GM21390 (cell line): ENCODE data around the gene SLC4A8.
"Not testable (repeated sequence)": the region's sequence is repeated elsewhere in the genome, so short reads cannot be mapped to it uniquely, and the experiment has no call there.

Experiments used
- ATAC-seq: cut with Tn5 transposase; IDR thresholded peaks from one replicate; pipeline ENCODE4 v1.9.1; 2021; ENCODE audit not compliant: unreplicated experiment

The SLC4A8 gene

DNA sequence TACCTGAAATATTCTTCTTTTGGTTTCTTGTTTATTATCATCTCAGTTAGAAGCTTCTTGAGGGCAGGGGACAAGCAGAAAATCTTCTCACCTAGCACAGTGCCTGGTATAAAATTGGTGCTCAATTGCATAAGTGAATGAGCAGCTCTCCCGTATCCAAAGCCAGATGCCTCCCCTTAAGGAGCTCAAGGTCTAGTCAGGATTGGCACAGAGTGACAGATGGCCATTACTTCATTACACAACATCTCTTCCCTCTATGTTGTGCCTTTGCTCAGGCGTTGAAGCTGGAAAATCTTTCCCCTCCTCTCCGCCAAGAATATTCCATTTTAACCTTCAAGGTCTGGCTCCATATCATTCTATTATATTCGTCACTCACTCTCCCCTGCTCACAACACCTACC lies 3.6 kb downstream of the SLC4A8 start:
- no peak for ATAC-seq

DNA sequence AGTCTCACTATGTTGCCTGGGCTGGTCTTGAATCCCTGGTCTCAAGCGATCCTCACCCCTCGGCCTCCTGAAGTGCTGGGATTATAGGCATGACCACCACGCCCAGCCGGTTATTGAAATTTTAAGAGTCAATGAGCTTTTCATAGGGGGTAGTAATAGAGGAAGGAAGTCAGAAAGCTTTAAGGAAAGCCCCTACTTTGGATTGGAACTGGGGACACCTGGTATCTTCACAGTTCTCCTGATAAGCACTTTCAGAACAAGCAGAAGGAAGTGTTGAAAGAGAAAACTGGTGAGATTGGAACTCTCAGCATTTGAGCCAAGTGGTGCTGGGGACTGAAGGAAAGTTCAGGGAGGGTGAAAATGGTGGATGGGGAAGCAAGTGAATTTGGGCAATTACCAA lies 5.1 kb downstream of the SLC4A8 start:
- ATAC-seq: no peak

DNA sequence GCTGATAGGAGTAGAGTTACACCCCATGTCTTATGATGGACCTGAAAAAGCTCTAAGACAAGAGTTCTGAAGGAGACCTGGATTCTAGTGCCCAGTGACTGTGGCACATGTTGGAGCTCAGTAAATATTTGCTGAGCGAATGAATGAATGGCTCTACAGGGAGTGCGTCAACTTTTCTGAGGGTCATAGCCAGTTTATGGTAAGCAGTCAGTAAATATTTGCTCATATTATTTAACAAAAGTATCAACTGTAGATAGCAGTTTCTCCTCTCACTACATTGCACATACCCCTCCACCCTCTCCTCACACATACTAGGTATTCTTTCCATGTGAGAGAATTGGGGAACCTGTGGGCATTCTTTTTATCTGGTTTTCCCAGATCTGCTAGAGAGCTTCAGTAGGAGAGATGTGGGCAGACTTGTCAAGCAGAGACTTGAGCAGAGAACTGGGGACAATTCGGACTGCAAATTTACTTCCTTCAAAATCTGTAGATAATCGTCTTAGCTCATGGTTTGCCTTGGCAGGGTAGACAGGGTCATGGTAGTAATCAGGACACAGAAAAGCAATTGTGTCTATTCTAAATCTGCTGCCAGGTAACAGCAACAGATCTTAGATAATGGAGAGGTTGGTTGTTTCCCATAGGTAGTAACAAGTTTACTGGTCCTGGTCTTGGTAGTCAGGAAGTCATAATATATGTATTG lies 5.7 kb downstream of the SLC4A8 start:
- ATAC-seq: no peak

DNA sequence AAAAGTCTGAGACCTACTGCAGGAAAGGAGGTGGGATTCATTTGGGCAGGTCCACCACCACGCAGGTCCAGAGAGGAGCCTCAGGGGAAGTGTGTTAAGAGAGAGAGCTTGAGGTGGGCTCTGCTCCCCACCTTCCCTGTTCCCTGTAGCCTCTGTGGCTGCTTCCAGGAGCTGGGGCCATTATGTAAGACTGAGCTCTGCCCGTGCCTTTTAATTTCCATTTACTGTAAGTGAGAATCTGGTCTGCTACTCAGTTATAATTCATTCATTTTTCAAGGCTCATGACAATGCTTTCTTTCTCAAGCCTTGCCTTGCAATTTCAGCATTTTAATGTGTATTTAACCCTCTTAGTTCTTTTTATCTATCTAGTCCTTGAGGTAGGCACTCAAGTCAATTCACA lies 8.3 kb downstream of the SLC4A8 start:
- ATAC-seq: no peak

DNA sequence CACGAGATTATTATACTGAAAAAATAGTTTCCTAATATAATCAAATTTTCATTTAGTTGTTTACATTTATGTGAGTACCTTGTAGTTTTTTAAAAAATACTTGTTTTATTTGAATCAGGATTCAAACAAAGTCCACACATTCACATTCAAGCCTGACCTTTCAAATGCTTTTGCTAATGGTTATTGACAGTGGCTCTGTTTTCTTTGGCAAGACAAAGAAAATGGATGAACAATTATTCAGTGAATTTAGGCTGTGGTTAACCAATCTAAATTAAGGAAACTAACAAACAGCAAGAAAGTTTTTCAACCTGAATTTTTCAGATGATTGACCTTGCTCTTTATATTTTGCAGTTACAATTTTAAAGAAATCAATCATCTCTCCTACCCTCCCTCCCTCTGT lies 9.7 kb downstream of the SLC4A8 start:
- ATAC-seq: no peak

DNA sequence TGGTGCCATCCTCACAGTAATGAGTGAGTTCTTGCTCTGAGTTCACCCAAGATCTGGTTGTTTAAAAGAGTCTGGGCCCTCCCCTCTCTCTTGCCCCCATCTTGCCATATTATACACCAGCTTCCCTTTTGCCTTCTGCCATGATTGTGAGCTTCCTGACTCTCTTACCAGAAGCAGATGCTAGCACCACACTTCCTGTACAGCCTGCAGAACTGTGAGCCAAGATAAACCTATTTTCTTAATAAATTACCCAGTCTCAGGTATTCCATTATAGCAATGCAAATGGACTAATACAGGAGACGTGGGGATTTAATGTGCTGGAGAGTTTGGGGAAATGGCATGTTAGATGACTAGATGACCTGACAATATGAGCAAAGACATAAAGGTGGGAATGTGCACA lies 12.8 kb downstream of the SLC4A8 start:
- no peak for ATAC-seq

DNA sequence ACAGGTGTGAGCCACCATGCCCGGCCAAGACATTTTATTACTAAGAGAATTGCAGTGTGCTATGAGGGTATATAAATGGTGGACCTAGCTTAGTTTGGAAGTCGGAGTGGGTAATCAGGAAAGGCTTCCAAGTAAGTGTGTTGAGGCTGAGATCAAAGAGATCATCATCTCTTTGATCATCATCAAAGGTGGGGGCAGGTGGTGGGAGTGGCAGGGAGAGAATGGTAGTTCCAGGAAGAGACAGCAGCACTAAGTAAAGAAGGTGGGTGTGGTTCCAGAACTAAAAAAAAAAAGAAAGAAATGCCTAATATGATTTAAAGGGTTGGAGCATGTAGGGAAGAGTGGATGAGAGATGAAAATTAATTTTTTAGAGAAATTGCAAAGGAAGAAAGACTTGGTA lies 14.7 kb downstream of the SLC4A8 start:
- ATAC-seq: no peak

DNA sequence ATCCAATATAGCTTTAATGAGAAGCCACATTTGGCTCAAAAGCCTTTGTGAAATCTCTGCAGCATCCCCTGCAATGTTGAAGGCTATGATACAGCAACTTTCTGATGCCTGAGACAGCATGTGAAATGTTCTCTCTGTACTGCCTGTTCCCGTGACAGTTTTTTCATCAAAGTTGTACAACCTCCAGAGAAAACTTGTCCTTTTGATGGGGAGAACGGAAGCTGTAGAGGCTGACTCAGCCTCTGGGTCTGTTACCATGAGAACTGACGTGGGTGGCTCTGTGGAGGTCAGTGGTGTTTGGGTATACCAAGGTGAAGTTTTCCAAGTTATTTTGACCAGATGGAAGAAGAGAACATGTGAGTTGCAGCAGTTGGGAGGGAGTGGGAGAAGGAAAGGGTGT lies 17.0 kb downstream of the SLC4A8 start:
- no peak for ATAC-seq

DNA sequence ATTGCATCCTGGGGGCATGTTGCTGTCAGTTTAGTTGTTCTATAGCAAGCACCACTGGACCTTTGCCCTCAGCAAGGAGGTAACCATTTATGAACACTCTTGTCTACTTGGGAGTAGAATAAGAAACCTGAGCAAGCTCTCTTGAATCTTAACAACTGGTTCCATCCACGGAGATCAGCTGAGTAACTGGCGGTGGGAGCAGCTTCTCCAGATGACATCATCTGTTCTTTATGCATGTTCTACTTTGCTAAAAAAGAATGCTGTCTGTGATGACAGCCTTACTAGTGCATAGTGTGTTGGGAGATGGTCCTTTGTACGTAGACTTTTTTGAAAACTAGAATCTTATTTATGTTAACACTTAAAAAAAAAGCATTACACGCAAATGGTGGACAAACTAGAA lies 17.7 kb downstream of the SLC4A8 start:
- ATAC-seq: no peak

DNA sequence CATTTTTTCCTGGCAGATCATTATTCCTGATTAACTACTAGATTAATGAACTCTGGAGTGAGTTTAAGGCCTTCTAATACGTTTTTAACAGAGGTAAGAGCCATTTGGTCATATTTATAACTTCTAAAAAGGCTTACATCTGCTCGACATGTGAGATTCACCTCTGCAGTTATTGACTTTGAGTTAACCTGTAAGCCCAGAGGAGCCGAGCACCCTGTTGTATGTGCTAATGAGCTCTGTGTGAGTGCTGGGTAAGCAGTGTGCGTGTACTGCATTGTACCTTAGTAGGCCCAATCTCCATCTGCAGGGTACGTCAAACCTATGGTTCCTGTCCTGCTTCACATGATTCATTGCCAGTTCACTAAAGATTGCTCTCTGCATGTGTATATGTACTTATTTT lies 18.9 kb downstream of the SLC4A8 start:
- ATAC-seq: no peak

DNA sequence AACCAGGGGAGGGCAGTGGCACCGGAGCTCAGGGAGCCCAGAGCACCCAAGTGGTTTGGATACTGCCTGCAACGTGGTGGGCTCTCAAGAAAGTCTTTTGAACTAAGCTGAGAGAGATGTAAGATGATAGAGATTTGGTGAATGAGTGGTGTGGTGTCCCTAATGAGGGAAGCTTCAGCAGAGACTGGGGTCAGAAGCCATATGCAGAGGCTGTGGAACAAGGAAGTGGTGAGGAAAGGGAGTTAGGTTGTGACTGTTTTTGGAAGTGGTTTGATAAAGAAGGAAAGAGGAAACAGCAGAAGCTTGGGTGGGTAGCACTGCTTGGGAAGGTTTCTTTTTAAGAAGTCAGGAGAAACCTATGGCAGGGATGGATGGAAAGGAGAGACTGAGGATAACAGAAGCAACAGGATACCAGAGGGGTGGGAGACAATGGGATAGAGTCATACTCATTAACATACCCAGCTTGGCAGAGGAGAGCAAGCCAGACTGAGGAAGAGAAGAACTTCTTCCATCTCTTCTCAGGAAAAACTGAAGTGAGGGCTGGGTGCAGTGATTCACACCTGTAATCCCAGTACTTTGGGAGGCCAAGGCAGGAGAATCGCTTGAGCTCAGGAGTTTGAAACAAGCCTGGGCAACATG lies 24.1 kb downstream of the SLC4A8 start:
- no peak for ATAC-seq

DNA sequence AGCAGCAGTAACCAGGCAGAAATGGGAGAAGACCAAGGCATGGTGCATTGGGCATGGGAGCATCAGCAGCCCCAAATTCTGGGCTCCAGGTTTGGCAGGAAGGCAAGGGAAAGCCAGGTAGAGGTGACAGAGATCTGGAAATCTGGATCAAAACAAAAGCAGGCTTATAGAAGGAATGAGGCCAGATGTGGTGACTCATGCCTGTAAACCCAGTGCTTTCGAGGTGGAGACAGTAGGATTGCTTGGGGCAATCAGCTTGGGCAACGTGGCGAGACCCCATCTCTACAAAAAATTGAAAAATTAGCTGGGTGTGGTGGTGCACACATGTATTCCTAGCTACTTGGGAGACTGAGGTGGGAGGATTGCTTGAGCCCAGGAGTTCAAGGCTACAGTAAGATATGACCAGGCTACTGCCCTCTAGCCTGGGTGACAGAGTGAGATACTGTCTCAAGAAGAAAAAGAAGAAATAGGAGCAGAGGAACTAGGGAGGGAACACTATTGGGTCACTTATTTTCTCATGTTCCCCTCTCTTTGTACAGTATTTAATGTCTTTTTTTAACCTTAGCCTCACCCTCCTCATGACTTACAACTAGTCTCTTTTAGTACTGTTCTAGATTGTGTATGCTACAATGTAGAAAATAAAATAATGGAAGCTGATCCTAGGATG lies 25.1 kb downstream of the SLC4A8 start:
- ATAC-seq: no peak

DNA sequence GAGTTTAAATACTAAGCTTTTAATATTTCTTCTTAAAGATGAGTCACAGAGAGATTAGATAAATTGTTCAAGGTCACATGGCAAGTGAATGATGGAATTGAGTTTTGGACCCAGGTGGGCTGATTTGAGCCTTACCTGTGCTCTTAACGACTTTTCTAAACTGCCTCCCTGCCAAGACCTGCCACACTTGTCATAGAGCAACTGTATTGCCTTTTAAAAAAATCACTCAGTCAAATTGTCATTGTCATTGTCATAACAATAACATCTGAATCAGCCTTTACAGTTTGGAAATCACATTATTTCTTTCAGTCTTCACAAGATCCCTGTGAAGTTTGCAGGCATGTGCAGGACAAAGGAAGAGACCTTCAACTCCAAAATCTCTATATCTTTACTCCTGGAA lies 25.7 kb downstream of the SLC4A8 start:
- no peak for ATAC-seq

DNA sequence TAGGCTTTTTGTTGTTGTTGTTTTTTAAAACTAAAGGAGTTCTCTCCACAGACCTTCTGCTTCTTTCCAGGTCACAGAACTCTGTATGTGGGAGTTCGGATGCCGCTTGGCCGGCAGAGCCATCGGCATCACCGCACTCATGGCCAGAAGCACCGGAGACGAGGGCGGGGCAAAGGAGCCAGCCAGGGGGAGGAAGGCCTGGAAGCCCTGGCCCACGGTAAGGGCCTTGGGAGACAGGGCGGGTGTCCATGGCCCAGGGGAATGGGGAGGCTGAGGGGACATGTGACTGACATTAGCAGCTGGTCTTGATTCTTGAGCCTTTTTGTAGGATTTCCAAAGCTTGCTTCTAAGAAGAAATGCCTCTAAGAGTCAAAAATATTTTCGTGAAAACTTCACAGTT lies 26.2 kb downstream of the SLC4A8 start:
- no peak for ATAC-seq

DNA sequence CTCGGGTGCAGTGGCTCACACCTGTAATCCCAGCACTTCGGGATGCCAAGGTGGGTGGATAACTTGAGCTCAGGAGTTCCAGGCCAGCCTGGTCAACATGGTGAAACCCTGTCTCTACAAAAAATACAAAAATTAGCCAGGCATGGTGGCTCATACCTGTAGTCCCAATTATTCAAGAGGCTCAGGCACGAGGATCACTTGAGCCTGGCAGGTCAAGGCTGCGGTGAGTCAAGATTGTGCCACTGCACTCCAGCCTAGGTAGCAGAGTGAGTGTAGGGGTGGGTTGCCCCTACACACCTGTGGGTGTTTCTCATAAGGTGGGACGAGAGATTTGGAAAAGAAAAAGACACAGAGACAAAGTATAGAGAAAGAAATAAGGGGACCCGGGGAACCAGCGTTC lies 29.4 kb downstream of the SLC4A8 start:
- ATAC-seq: not testable (repeated sequence)

DNA sequence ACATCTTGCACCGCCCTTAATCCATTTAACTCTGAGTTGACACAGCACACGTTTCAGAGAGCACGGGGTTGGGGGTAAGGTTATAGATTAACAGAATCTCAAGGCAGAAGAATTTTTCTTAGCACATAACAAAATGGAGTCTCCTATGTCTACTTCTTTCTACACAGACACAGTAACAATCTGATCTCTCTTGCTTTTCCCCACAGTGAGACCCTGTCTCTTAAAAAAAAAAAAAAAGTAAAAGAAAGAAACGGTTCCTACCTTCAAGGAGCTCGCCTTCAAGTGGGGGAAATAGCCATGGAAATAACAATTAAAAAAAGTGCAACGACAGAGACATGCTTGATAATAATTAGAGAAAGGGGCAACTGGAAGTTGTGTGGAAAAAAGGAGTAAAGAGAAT lies 30.4 kb downstream of the SLC4A8 start:
- ATAC-seq: not testable (repeated sequence)

DNA sequence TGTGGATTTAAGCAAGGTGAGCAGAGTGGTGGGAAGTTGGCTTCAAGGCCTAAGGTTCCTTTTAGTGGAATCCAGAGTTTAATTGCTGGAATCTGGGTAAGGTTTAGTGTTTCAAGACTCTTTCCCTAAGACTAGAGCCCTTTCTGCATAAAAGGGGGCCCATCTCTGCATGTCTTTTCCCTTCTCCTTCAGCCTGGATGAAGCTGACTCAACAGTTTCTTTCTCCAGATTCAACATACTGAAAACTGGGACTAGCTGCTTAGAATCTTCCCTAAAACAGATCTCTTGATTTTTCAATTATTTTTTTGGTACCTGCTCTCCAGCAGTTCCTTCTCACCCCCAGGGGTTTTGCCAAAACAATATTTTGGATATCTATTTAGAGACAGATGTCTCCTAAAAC lies 34.0 kb downstream of the SLC4A8 start:
- no peak for ATAC-seq

DNA sequence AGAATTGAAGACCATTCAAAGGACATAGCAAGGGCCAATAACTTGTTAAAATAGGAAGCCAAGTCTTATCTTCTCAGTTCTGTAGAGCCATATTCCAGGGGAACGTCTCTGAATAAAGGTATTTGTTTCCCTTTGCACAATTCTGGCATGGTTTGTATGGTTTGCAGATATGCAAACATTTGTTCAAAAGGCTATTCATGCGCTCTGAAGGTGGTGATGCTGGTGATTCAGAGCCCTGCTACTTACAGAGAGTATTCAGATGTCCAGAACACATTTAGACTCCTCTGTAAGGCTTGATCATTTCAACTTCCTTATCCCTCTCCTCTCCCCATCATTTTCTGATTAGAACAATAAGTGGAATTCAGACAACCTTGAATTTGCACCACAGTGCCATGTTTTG lies 35.9 kb downstream of the SLC4A8 start:
- ATAC-seq: no peak

DNA sequence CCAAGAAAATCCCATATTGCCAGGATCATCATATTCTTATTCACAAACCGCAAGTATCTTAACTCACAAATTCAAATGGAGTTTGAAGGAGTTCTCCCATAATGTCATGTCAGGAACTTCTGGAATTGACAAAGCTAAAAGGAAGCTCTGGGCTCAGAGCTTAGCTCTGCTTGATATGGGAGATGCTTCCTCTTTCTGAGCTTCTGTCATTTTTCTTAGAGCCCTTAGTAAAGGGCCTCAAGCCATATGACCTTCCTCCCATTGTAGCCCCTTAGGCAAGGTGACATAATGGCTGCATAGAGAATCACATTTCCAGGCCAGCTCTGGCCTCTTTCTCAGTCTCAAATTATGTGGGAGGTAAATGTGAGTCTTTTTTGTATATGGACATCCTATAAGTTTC lies 40.9 kb downstream of the SLC4A8 start:
- no peak for ATAC-seq

DNA sequence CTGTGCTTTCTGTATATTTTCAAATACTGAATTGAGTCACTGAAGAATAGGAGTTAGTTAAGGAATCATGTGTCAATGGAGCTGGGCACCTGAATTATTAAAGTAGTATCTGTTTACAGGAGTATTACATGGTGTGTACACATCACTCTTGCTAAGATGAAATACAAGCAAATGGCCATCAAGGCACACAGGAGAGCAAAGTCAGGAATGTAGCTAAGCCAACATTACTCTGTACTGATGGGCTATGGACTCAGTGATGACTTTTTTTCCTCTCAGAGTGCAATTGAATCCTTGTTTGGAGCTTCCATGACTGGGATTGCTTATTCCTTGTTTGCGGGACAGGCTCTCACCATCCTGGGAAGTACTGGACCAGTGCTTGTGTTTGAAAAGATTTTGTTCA lies 45.5 kb downstream of the SLC4A8 start:
- ATAC-seq: no peak

DNA sequence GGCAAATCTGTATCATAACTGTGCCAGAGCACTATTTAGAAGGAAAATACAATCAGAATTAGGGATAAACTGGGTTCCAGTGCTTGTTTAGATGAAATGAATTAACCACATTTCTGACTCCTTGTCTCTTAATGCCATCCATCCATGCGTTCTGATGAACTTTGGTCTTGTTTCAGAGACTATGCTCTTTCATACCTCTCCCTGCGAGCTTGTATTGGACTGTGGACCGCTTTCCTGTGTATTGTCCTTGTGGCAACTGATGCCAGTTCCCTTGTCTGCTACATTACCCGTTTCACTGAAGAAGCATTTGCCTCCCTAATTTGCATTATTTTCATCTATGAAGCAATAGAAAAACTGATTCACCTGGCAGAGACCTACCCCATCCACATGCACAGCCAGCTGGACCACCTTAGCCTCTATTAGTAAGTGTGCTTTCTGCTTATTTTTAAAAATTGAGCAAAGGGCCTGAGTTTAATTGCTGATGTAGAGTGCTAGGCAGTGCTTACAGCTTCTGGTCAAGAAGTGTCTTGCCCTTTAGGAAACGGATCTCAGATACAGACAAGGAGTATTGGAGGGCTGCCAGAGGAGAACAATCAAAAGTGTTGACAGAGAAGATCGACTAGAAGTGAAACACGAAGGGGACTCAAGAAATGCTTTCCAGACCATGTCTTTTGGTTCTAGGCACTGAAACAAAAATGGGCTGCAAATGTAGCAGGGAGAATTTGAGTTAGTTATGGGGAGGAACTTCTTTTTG lies 46.7 kb downstream of the SLC4A8 start:
- ATAC-seq: no peak

DNA sequence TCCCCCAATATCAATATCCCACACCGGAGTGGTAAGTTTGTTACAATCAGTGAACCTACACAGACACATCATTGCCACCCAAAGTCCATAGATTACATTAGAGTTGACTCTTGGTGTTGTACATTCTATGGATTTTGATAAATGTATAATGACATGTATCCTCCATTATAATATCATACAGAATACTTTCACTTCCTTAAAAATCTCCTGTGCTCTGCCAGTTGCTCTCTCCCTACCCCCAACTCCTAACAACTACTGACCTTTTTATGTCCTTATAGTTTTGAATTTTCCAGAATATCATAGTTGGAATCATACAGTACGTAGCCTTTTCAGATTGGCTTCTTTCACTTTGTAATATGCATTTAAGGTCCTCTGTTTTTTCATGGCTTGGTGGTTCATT lies 48.4 kb downstream of the SLC4A8 start:
- ATAC-seq: no peak
